AG10803 (cell line): ENCODE results near the gene ABCA3.

Experiments
- DNase-seq: peaks from one replicate; pipeline ENCODE4 v3.0.0; 2010; ENCODE audit warnings: low read depth
- H3K4me3 ChIP-seq: 2 replicates; pipeline ENCODE4 v1.5.1; 2011; ENCODE audit warnings: mild to moderate bottlenecking, low read length, control low read depth
- TF ChIP-seq, protein P1 (sequence below): conservative IDR thresholded peaks from 2 replicates; pipeline ENCODE4 v1.5.1; 2011; ENCODE audit warnings: mild to moderate bottlenecking, low read length, control low read depth, inconsistent platforms

Gene ABCA3

DNA sequence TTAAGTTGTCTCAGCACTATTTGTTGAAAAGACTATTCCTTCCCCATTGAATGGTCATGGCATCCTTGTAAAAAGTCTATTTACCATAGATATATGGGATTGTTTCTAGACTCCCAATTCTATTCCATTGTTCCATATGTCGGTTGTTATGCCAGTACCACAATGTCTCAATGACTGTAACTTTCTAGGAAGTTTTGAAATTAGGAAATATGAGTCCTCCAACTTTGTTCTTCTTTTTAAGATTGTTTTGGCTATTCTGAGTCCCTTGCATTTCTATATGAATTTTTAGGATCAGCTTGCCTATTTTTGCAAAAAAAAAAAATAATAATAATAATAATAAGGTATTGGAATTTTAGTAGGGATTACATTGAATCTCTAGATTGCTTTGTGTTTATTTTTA, 43.0 kb upstream of the ABCA3 start:
- no peak for DNase-seq
- TF ChIP-seq, protein P1, sequence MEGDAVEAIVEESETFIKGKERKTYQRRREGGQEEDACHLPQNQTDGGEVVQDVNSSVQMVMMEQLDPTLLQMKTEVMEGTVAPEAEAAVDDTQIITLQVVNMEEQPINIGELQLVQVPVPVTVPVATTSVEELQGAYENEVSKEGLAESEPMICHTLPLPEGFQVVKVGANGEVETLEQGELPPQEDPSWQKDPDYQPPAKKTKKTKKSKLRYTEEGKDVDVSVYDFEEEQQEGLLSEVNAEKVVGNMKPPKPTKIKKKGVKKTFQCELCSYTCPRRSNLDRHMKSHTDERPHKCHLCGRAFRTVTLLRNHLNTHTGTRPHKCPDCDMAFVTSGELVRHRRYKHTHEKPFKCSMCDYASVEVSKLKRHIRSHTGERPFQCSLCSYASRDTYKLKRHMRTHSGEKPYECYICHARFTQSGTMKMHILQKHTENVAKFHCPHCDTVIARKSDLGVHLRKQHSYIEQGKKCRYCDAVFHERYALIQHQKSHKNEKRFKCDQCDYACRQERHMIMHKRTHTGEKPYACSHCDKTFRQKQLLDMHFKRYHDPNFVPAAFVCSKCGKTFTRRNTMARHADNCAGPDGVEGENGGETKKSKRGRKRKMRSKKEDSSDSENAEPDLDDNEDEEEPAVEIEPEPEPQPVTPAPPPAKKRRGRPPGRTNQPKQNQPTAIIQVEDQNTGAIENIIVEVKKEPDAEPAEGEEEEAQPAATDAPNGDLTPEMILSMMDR: no peak
- H3K4me3 ChIP-seq: no peak overlapping the region

DNA sequence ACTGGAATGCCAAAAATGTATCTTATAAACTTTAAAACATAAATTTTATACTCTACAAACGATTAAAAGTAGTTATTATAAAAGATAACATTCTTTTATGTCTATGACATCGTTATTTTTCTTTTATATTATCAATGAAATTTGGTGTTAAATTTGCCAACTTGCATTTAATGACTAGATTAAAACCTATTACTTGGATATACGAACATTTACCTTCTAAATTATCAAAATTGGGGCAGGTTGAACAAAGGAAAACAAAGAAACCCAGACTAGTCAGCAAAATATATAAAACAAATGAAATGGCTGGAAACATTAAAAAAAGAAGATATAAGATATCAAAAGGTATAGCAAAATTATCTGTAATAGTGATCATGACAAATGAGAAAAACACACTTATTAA, 34.1 kb upstream of the ABCA3 start:
- TF ChIP-seq, protein P1: no peak
- DNase-seq: no peak
- H3K4me3 ChIP-seq: no peak overlapping the region

DNA sequence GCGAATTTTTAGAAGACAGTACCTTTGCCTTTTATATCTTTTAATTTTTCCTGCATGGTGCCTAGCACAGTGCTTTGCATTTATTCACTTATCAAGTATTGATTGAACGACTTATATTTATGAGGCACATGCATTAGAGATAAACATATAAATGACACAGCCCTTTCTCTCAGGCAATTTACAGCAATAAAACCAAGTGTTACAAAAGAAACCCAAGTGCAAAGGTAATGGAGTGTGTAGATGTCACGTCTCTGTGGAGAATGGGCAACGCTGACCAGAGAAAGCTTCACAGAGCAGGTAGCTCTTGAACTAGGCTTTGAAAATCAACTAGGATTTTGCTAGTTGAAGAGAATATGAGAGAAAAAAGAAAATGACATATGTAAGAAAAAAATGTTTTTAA, 32.6 kb upstream of the ABCA3 start:
- TF ChIP-seq, protein P1: no peak
- no peak for DNase-seq
- H3K4me3 ChIP-seq: no peak overlapping the region

DNA sequence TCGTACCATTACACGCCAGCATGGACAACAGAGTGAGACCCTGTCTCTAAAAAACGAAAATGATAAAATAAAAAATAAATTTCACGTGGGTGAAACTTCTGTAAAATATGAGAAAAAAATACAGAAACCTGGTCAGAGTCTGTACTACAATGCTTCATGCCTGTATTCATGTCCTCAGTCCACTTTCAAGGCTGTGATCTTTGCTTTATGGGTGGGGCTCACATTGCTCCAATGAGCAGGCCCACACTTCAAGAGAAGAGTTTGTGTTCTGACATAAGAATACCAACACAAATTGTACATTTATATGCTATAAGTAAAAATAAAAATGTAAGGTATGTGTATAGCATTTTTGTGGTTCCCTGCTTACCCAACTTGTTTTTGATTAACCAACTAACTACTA, 32.2 kb upstream of the ABCA3 start:
- DNase-seq: no peak
- H3K4me3 ChIP-seq: no peak overlapping the region
- TF ChIP-seq, protein P1: no peak

DNA sequence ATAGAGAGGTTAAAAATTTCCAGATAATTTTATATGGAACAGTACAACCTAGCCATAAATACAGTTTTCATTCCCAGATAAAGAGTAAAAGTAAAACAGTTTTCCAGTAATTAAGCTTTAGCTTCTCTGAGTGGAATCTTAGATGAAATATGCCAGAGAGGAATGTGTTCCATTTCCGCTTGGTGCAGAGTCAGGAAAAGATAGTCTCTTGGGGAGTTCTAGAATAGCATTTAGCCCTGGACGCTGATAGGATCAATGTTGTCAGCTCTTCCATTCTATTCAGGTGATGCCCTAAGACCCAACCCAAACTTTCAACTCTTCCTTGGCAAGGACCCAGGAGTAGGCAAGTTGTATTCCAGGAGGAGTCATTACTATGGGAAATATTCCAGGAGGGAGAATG, 30.9 kb upstream of the ABCA3 start:
- no peak for DNase-seq
- TF ChIP-seq, protein P1: no peak
- no peak overlapping the region for H3K4me3 ChIP-seq

DNA sequence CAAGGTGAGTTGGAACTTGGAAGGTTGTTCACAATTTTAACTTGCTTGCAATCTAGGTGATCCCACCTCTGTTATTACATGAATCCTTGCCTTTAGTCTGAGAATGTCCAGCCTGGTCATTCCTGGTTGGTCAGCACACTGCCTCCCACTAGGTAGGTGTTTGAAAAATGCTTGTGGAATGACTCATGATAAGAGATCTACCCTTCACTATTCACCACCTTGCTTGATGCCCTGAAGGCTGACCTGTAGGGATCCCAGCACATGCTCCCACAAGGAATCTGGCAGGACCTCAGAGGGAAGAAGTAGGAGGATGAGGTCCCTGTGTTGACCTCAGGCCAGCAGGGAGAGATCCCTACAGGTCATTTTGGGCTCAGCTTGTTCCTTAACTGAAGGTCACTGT, 30.2 kb upstream of the ABCA3 start:
- no peak for DNase-seq
- TF ChIP-seq, protein P1: no peak
- H3K4me3 ChIP-seq: no peak overlapping the region

DNA sequence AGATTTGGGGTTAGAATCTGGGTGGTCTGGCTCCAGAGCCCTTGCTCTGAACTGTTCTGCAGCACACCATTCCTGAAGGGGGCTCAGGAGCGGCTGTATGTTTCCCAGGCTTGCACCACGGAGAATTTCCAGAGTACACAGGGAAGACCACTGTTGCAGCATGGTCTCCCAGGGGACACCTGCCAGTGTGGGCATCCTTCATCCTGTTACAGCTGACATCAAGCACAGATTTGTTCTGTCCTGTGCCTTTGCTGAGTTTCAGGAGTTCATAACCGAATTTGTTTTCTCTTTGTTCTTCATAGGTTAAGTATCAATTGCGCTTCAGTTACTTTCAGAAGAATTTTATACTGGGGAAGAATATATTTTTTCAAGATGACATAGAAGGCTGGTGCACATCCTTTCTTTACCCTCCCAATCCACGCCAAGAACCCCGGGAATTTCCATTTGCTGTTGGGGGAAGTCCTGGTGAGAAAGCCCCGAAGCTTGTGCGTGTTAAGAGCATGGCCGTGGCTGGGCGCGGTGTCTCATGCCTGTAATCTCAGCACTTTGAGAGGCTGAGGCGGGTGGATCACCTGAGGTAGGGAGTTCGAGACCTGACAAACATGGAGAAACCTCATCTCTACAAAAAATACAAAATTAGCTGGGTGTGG, 26.3 kb upstream of the ABCA3 start:
- TF ChIP-seq, protein P1: no peak
- H3K4me3 ChIP-seq: no peak overlapping the region

More for the DNA sequence above, 26.3 kb upstream of the ABCA3 start:
- DNase-seq: no peak
